HepG2 (cell line): ENCODE results near the gene ETV6. TPM values are rescaled to one million over a fixed set of nuclear protein-coding genes. Genes with fewer than 3 reads are reported as not detected.

ENCODE experiments used
- ATAC-seq: fragments of 200-7000 bp; cut with Tn5 transposase; 3 replicates; pipeline ENCODE4 v1.9.1; 2020; ENCODE audit warnings: mild to moderate bottlenecking, moderate library complexity
- BruUV-seq: library from RNA; stranded (reverse); fragments of 400-500 nt; replicated peaks from 2 replicates; lab custom pipeline; 2021; lab: Mats Ljungman, UMichigan
- CTCF ChIA-PET: fragments of 300-600 bp; formaldehyde crosslinking; extraction: SDS; loops from one replicate; lab custom pipeline; 2021; ENCODE audit warnings: low total read pairs, inconsistent platforms, low intra/inter-chr PET ratio; lab: Yijun Ruan, JAX
- POLR2A ChIA-PET: fragments of 350-600 bp; sonication (Branson Sonifier 250); formaldehyde crosslinking; loops from one replicate; lab custom pipeline; 2020; ENCODE audit warnings: antibody characterized with exemption, inconsistent platforms; lab: Yijun Ruan, JAX
- DNase-seq: peaks from one replicate; pipeline ENCODE4 v3.0.0-alpha.2; 2015; ENCODE audit warnings: low spot score
- FAIRE-seq: peaks from 3 replicates; lab custom pipeline; 2011; peaks lifted over from hg19 to GRCh38; lab: Jason Lieb, UNC
- H2AFZ ChIP-seq: one replicate; pipeline ENCODE4 v1.6.1; 2011; ENCODE audit warnings: low read length, inconsistent platforms
- H3K27ac ChIP-seq: fragments of 300-600 bp; 3 replicates; pipeline ENCODE4 v1.8.0; 2011; ENCODE audit warnings: mixed run types, mild to moderate bottlenecking, mixed read lengths, low read length, inconsistent platforms; ENCODE audit not compliant: insufficient read depth; ENCODE audit errors: extremely low read length
- H3K27me3 ChIP-seq, 2 experiments: fragments of 200-600 bp in 1 of 2; 2 replicates in 1 of 2; 3 replicates in 1 of 2; pipeline versions ENCODE4 v1.6.0 to v1.8.0; 2011; ENCODE audit warnings: low read length in 2 of 2, mild to moderate bottlenecking in 2 of 2, moderate library complexity in 2 of 2, inconsistent platforms in 1 of 2; ENCODE audit not compliant: insufficient read depth in 2 of 2, control insufficient read depth in 1 of 2
- H3K36me3 ChIP-seq, 2 experiments: fragments of 200-600 bp in 1 of 2; replicated peaks in 1 of 2; 2 replicates in 1 of 2; 3 replicates in 1 of 2; pipeline versions ENCODE4 v1.5.1 to v1.8.0; 2011; ENCODE audit warnings: low read length in 2 of 2, inconsistent platforms in 1 of 2; ENCODE audit not compliant: insufficient read depth in 2 of 2, control insufficient read depth in 1 of 2
- H3K4me1 ChIP-seq: 2 replicates; pipeline ENCODE4 v1.5.1; 2012; ENCODE audit warnings: low read length, inconsistent platforms; ENCODE audit not compliant: insufficient read depth
- H3K4me2 ChIP-seq: 2 replicates; pipeline ENCODE4 v1.6.0; 2011; ENCODE audit warnings: low read depth, low read length, inconsistent platforms
- H3K4me3 ChIP-seq, 3 experiments: fragments of 200-600 bp in 1 of 3; sonication (generic), shearing (Covaris generic) in 1 of 3; replicated peaks in 1 of 3; 2 replicates each; pipeline ENCODE4 v1.5.1; 2011 to 2016; ENCODE audit warnings: low read length in 3 of 3, inconsistent platforms in 2 of 3, low read depth in 2 of 3, mild to moderate bottlenecking in 2 of 3, control low read depth in 1 of 3, mixed read lengths in 1 of 3; ENCODE audit not compliant: insufficient read depth in 1 of 3
- H3K79me2 ChIP-seq: one replicate; pipeline ENCODE4 v1.6.1; 2011; ENCODE audit warnings: low read length, inconsistent platforms; ENCODE audit not compliant: insufficient read depth
- H3K9ac ChIP-seq: 2 replicates; pipeline ENCODE4 v1.6.0; 2011; ENCODE audit warnings: mild to moderate bottlenecking, low read depth, low read length, inconsistent platforms; ENCODE audit not compliant: insufficient read depth
- H3K9me3 ChIP-seq: 2 replicates; pipeline ENCODE4 v1.5.1; 2012; ENCODE audit warnings: mild to moderate bottlenecking, low read length
- H4K20me1 ChIP-seq: 2 replicates; pipeline ENCODE4 v1.6.0; 2011; ENCODE audit warnings: inconsistent platforms, mild to moderate bottlenecking, low read length, moderate library complexity; ENCODE audit not compliant: insufficient read depth
- FOXM1 ChIP-seq: sonication (generic); formaldehyde crosslinking; IDR thresholded peaks from 2 replicates; pipeline ENCODE4 v1.5.0; 2020; ENCODE audit warnings: missing genetic modification reagents
- FOXP1 ChIP-seq, 2 experiments: fragments of 450-650 bp in 1 of 2; IDR thresholded peaks; 2 replicates each; pipeline ENCODE4 v1.6.1; 2017 to 2018; ENCODE audit warnings: antibody characterized with exemption in 1 of 2
- MIXL1 ChIP-seq: IDR thresholded peaks from 2 replicates; pipeline ENCODE4 v1.6.1; 2016
- SETDB1 ChIP-seq: sonication (generic); formaldehyde crosslinking; IDR thresholded peaks from 2 replicates; pipeline ENCODE4 v1.5.1; 2020; ENCODE audit warnings: missing genetic modification reagents, mild to moderate bottlenecking, borderline replicate concordance
- ZNF382 ChIP-seq: sonication (generic); formaldehyde crosslinking; IDR thresholded peaks from 2 replicates; pipeline ENCODE4 v1.5.0; 2020; ENCODE audit warnings: missing genetic modification reagents, mild to moderate bottlenecking, borderline replicate concordance
- ZNF629 ChIP-seq: sonication (generic); formaldehyde crosslinking; conservative IDR thresholded peaks from 2 replicates; pipeline ENCODE4 v1.5.0; 2020; ENCODE audit warnings: missing genetic modification reagents
- ZSCAN21 ChIP-seq: sonication (generic); formaldehyde crosslinking; IDR thresholded peaks from 2 replicates; pipeline ENCODE4 v1.8.0; 2022; ENCODE audit warnings: mild to moderate bottlenecking, missing genetic modification reagents, moderate library complexity, borderline replicate concordance
- WGBS: methylation state at CpG from one replicate; pipeline ENCODE4 v1.1.6; 2017; ENCODE audit warnings: low lambda C conversion rate; 5-methylcytosine and 5-hydroxymethylcytosine counted together
- in situ Hi-C: cut with HindIII; loops from 2 replicates; pipeline ENCODE4 v1.10.0; 2017; ENCODE audit warnings: low pct_unique_long_range_greater_than_20kb; ENCODE audit not compliant: extremely low pct_ligation_motif_present
- intact Hi-C: fragments of 100-400 bp; cut with micrococcal nuclease; formaldehyde crosslinking; loops from one replicate; pipeline ENCODE4 v1.10.0; 2022; ENCODE audit not compliant: unreplicated experiment
- polyA plus RNA-seq, 8 experiments: library from polyadenylated mRNA; depleted of rRNA in 3 of 8; stranded (reverse) in 7 of 8; unstranded in 1 of 8; fragments of >200 nt; fragmentation: Illumina TruSeq in 4 of 8; extraction: Trizol in 4 of 8; gene quantifications; 2 replicates each; pipeline versions ENCODE4 v1.2.1 to v1.2.3, GENCODE V29; 2011 to 2016; ENCODE audit warnings: low read depth in 4 of 8, missing spikeins in 1 of 8, mixed read lengths in 1 of 8; ENCODE audit not compliant: insufficient read depth in 1 of 8
- total RNA-seq, 5 experiments: library from RNA; depleted of rRNA; stranded (reverse); fragments of >200 nt; fragmentation: Illumina TruSeq; extraction: Trizol; gene quantifications; 2 replicates each; pipeline ENCODE4 v1.2.3, GENCODE V29; 2016; ENCODE audit warnings: low read depth in 1 of 5
- TF ChIP-seq, protein P1 (sequence below): sonication (generic); formaldehyde crosslinking; IDR thresholded peaks from 2 replicates; pipeline ENCODE4 v1.4.0; 2020; ENCODE audit warnings: missing genetic modification reagents
- TF ChIP-seq, protein P2 (sequence below): sonication (generic); formaldehyde crosslinking; IDR thresholded peaks from 2 replicates; pipeline ENCODE4 v1.5.0; 2020; ENCODE audit warnings: missing genetic modification reagents, mild to moderate bottlenecking, borderline replicate concordance

ETV6 gene
- total and polyA plus RNA-seq, 2 of the 13 experiments (the other 11 are each of a cell fraction or from before 2014, with no cell fraction given) = 2.2 to 3.0 TPM

DNA sequence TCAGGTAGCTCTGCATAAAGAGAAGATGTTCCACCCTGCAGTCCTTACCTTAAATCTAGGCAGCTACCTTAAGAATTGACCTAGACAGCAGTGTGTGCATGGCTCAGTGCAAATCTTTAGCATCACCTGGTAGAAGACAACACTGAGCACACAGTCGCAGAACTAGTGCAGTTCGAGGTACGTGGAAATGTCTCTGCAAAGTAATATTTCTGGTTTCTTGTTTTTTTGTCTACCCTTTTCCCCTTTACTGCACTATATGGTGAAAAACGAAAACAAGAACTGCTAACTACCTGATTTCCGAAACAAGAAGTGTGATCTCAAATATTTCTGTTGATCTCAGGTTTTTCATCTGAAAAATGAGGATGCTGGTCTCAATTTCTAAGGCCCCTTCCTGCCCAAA, 82.5 kb downstream of the ETV6 start:
- Histone ChIP-seq H3K27ac (no peak overlapping the region), H3K4me2 (no peak overlapping the region), H3K9ac (no peak overlapping the region), H3K4me3 (no peak overlapping the region), H3K27me3 (no peaks in the 10 kb centered on the region), H3K9me3 (no peaks in the 10 kb centered on the region), H2AFZ (no peak overlapping the region), H4K20me1 (no peaks in the 10 kb centered on the region), H3K36me3 (no peaks in the 10 kb centered on the region), H3K4me1 (peaks cover 12% of the 10 kb centered on the region), H3K79me2 (no peaks in the 10 kb centered on the region)
- 89% methylated on average over 5 of the region's 5 CpGs for WGBS
- ATAC-seq = no peak
- TF ChIP-seq, protein P1, sequence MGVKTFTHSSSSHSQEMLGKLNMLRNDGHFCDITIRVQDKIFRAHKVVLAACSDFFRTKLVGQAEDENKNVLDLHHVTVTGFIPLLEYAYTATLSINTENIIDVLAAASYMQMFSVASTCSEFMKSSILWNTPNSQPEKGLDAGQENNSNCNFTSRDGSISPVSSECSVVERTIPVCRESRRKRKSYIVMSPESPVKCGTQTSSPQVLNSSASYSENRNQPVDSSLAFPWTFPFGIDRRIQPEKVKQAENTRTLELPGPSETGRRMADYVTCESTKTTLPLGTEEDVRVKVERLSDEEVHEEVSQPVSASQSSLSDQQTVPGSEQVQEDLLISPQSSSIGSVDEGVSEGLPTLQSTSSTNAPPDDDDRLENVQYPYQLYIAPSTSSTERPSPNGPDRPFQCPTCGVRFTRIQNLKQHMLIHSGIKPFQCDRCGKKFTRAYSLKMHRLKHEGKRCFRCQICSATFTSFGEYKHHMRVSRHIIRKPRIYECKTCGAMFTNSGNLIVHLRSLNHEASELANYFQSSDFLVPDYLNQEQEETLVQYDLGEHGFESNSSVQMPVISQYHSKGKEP (CRISPR knock-in tag) = no peak
- no peak for TF ChIP-seq SETDB1
- TF ChIP-seq FOXP1 (IDR thresholded peaks at IDR 0.05) = no peak
- TF ChIP-seq FOXP1 (CRISPR knock-in tag; IDR thresholded peaks at IDR 0.05) = no peak
- TF ChIP-seq, protein P2, sequence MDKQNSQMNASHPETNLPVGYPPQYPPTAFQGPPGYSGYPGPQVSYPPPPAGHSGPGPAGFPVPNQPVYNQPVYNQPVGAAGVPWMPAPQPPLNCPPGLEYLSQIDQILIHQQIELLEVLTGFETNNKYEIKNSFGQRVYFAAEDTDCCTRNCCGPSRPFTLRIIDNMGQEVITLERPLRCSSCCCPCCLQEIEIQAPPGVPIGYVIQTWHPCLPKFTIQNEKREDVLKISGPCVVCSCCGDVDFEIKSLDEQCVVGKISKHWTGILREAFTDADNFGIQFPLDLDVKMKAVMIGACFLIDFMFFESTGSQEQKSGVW (CRISPR knock-in tag) = no peak
- no peak for TF ChIP-seq FOXM1 (CRISPR knock-in tag)
- TF ChIP-seq ZSCAN21 (CRISPR knock-in tag) = no peak
- no peak for TF ChIP-seq ZNF382 (CRISPR knock-in tag)
- no peak for TF ChIP-seq ZNF629 (CRISPR knock-in tag)
- TF ChIP-seq MIXL1 (CRISPR knock-in tag) = no peak
- FAIRE-seq = no peak
- in situ Hi-C loops = no loop called here
- intact Hi-C loops = no loop called here
- no TSS peak for BruUV-seq
- ChIA-PET POLR2A (no interaction called here), CTCF (no interaction called here)
- no peak for DNase-seq
